ENCODE results near the gene IMPA2. TPM values are rescaled to one million over a fixed set of nuclear protein-coding genes. Genes with fewer than 3 reads are reported as not detected.

Gene IMPA2
- polyA plus RNA-seq, 1 donor (not counting 4 experiments of a cell fraction or from before 2014, with no cell fraction given), result 17.6 TPM

- Histone ChIP-seq H3K4me3 (ENCODE audit: control insufficient read depth in 2 of 3, extremely low read depth in 1 of 3, insufficient read depth in 2 of 3, low read depth in 1 of 3, low read length in 3 of 3) (no peak overlapping the region), H3K9ac (ENCODE audit: control insufficient read depth, extremely low read depth, insufficient read depth, low read length) (no peak overlapping the region), H3K9me3 (ENCODE audit: control insufficient read depth, low read depth, low read length) (no peaks in the 10 kb centered on the region), H3K9me1 (ENCODE audit: control insufficient read depth, extremely low read depth, insufficient read depth, low read length) (no peaks in the 10 kb centered on the region), H3K27ac (ENCODE audit: control insufficient read depth, insufficient read depth, low read length) (no peak overlapping the region), H2AFZ (ENCODE audit: control insufficient read depth, low read length) (no peak overlapping the region), H4K20me1 (ENCODE audit: control insufficient read depth, extremely low read depth, insufficient read depth, low read length) (no peaks in the 10 kb centered on the region), H3K4me1 (ENCODE audit: control insufficient read depth, extremely low read depth, insufficient read depth, low read length) (peaks cover 26% of the 10 kb centered on the region), H3K36me3 (ENCODE audit: control insufficient read depth in 2 of 2, extremely low read depth in 1 of 2, insufficient read depth in 2 of 2, low read length in 2 of 2) (peaks cover 0 to 6% of the 10 kb centered on the region in 2 experiments), H3K4me2 (ENCODE audit: control insufficient read depth, extremely low read depth, insufficient read depth, low read depth, low read length) (no peak overlapping the region), H3K79me2 (ENCODE audit: control insufficient read depth, insufficient read depth, low read length) (no peaks in the 10 kb centered on the region), H3K27me3 (ENCODE audit: control insufficient read depth, extremely low read depth, insufficient read depth, low read length) (no peaks in the 10 kb centered on the region)
- FAIRE-seq, result no peak
- dilution Hi-C loops (cut with MboI; ENCODE audit: extremely low pct_ligation_motif_present, low sequenced_read_pairs), result no loop called here
- TF ChIP-seq EZH2 (IDR thresholded peaks at IDR 0.05; ENCODE audit: low read length) (no peak), CTCF (optimal IDR thresholded peaks at IDR 0.05 in 1 of 3, IDR thresholded peaks at IDR 0.05 in 1 of 3, conservative IDR thresholded peaks at IDR 0.05 in 1 of 3; ENCODE audit: extremely low read depth in 1 of 3, insufficient read depth in 2 of 3, low read length in 3 of 3) (no peak)
- no peak for DNase-seq (ENCODE audit: low read depth, low spot score)
Observed at GRCh38 chr18:12010187-12010802, 29.0 kb downstream of the IMPA2 start.

GRCh38 chr18:12011199-12011956, 30.1 kb downstream of the IMPA2 start:
- TF ChIP-seq CTCF (optimal IDR thresholded peaks at IDR 0.05 in 1 of 3, IDR thresholded peaks at IDR 0.05 in 1 of 3, conservative IDR thresholded peaks at IDR 0.05 in 1 of 3; ENCODE audit: extremely low read depth in 1 of 3, insufficient read depth in 2 of 3, low read length in 3 of 3), result no peak
- no peak for TF ChIP-seq EZH2 (IDR thresholded peaks at IDR 0.05; ENCODE audit: low read length)
- Histone ChIP-seq H3K9me3 (ENCODE audit: control insufficient read depth, low read depth, low read length) (no peaks in the 10 kb centered on the region), H3K27me3 (ENCODE audit: control insufficient read depth, extremely low read depth, insufficient read depth, low read length) (no peaks in the 10 kb centered on the region), H3K4me2 (ENCODE audit: control insufficient read depth, extremely low read depth, insufficient read depth, low read depth, low read length) (no peak overlapping the region), H3K36me3 (ENCODE audit: control insufficient read depth in 2 of 2, extremely low read depth in 1 of 2, insufficient read depth in 2 of 2, low read length in 2 of 2) (peaks cover 0 to 6% of the 10 kb centered on the region in 2 experiments), H3K27ac (ENCODE audit: control insufficient read depth, insufficient read depth, low read length) (no peak overlapping the region), H3K79me2 (ENCODE audit: control insufficient read depth, insufficient read depth, low read length) (no peaks in the 10 kb centered on the region), H3K9me1 (ENCODE audit: control insufficient read depth, extremely low read depth, insufficient read depth, low read length) (no peaks in the 10 kb centered on the region), H4K20me1 (ENCODE audit: control insufficient read depth, extremely low read depth, insufficient read depth, low read length) (no peaks in the 10 kb centered on the region), H3K9ac (ENCODE audit: control insufficient read depth, extremely low read depth, insufficient read depth, low read length) (no peak overlapping the region), H3K4me1 (ENCODE audit: control insufficient read depth, extremely low read depth, insufficient read depth, low read length) (peaks cover 22% of the 10 kb centered on the region), H2AFZ (ENCODE audit: control insufficient read depth, low read length) (no peak overlapping the region), H3K4me3 (ENCODE audit: control insufficient read depth in 2 of 3, extremely low read depth in 1 of 3, insufficient read depth in 2 of 3, low read depth in 1 of 3, low read length in 3 of 3) (no peak overlapping the region)
- dilution Hi-C loops (cut with MboI; ENCODE audit: extremely low pct_ligation_motif_present, low sequenced_read_pairs), result no loop called here
- FAIRE-seq (peak; percentile 17), DNase-seq (ENCODE audit: low read depth, low spot score) (no peak)

Data from keratinocyte (primary cell).